Calu3 (cell line): ENCODE measurements around the gene FIBP. TPM values are rescaled to one million over a fixed set of nuclear protein-coding genes. Genes with fewer than 3 reads are reported as not detected.

Experiments
- BruUV-seq: library from RNA; stranded (reverse); fragments of 400-500 nt; replicated peaks from 2 replicates; lab custom pipeline; 2021; lab: Mats Ljungman, UMichigan
- CTCF ChIA-PET: fragments of 300-600 bp; sonication (Branson Sonifier 250); formaldehyde crosslinking; loops from one replicate; lab custom pipeline; 2022; ENCODE audit warnings: antibody characterized with exemption; lab: Charles Lee
- DNase-seq: peaks from one replicate; pipeline ENCODE4 v3.0.0; 2022
- H3K27ac Mint-ChIP-seq: one replicate; pipeline ENCODE4 v1.8.0; 2022; ENCODE audit warnings: mixed read lengths; ENCODE audit not compliant: unreplicated experiment
- H3K27me3 Mint-ChIP-seq: one replicate; pipeline ENCODE4 v1.8.0; 2022; ENCODE audit warnings: mixed read lengths; ENCODE audit not compliant: unreplicated experiment
- H3K36me3 Mint-ChIP-seq: one replicate; pipeline ENCODE4 v1.8.0; 2022; ENCODE audit warnings: mild to moderate bottlenecking, moderate library complexity, mixed read lengths; ENCODE audit not compliant: insufficient read depth, unreplicated experiment
- H3K4me1 Mint-ChIP-seq: one replicate; pipeline ENCODE4 v1.8.0; 2022; ENCODE audit warnings: mild to moderate bottlenecking, low read depth, mixed read lengths; ENCODE audit not compliant: unreplicated experiment
- H3K4me3 Mint-ChIP-seq: one replicate; pipeline ENCODE4 v1.8.0; 2022; ENCODE audit warnings: mild to moderate bottlenecking, low read depth, moderate library complexity, mixed read lengths; ENCODE audit not compliant: unreplicated experiment
- H3K9me3 Mint-ChIP-seq: one replicate; pipeline ENCODE4 v1.8.0; 2022; ENCODE audit warnings: low read depth, mixed read lengths; ENCODE audit not compliant: unreplicated experiment
- CTCF ChIP-seq: fragments of 200-600 bp; IDR thresholded peaks from one replicate; pipeline ENCODE4 v1.8.0; 2022; ENCODE audit warnings: antibody characterized with exemption; ENCODE audit not compliant: unreplicated experiment
- intact Hi-C: fragments of 100-400 bp; cut with micrococcal nuclease; formaldehyde crosslinking; loops from one replicate; pipeline ENCODE4 v1.10.0; 2022; ENCODE audit not compliant: unreplicated experiment
- total RNA-seq: library from RNA; stranded (reverse); gene quantifications from 2 replicates; pipeline ENCODE4 v1.2.3, GENCODE V29; 2022

The FIBP gene
- total RNA-seq, 1 experiment from 2014 or later, result 75.8 TPM

GRCh38 chr11:65891219-65892136 is 3.2 kb upstream of the FIBP start:
- peaks cover 98% of the 10 kb centered on the region for H3K36me3 Mint-ChIP-seq

DNA sequence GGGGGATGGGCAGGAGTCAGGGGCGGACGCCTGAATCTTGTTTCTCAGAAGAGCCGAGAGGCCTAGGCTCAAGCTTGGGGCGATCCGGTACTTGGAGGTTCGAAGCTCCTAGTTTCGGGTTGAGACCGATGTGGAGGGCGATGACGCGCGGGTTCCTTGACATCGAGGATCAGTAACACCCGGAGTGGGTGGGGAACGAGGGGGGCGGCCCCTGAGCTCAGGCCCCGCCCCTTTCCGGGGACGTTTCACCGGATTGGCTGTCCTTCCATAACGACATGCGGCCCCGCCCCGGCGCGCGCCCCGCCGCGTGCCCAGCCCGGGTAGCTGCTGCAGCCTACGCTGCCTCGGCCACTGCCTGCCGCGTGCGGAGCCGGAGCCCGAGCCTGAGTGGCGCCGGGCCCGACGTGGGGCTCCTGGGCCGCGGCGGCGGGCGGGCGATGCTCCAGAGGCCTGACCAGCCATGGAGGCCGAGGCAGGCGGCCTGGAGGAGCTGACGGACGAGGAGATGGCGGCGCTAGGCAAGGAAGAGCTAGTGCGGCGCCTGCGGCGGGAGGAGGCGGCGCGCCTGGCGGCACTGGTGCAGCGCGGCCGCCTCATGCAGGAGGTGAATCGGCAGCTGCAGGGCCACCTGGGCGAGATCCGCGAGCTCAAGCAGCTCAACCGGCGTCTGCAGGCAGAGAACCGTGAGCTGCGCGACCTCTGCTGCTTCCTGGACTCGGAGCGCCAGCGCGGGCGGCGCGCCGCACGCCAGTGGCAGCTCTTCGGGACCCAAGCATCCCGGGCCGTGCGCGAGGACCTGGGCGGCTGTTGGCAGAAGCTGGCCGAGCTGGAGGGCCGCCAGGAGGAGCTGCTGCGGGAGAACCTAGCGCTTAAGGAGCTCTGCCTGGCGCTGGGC is 2.3 kb upstream of the FIBP start, which contains the start of gene CCDC85B:
TSS of gene CCDC85B (plus strand) at position 350 of the 895 bp plus-strand sequence. CDS start at position 461, 111 bp downstream.
- CTCF ChIA-PET, result interaction anchor here (0.6 to 2.1 kb wide), 15 partner anchors 8 to 184 kb away, joined by 3 to 8 read pairs (median 4); partner anchors contain the start of genes BANF1, EIF1AD, FOSL1 and MUS81
- no TSS peak for BruUV-seq
- Mint-ChIP-seq H3K36me3 (peaks cover 90% of the 10 kb centered on the region), H3K27me3 (no peaks in the 10 kb centered on the region), H3K4me1 (peaks cover 54% of the 10 kb centered on the region), H3K4me3 (peak within 1 kb of the TSS; percentile 83), H3K9me3 (no peaks in the 10 kb centered on the region), H3K27ac (peak within 1 kb of the TSS; percentile 92)
- intact Hi-C loops, result no loop called here
- DNase-seq, result peak; percentile 97
- TF ChIP-seq CTCF, result no peak

More at GRCh38 chr11:65891219-65892136, 3.2 kb upstream of the FIBP start:
- peaks cover 59% of the 10 kb centered on the region for H3K4me1 Mint-ChIP-seq
- peak overlapping the region; percentile 83 for H3K4me3 Mint-ChIP-seq
- DNase-seq, result peak; percentile 60
- no peaks in the 10 kb centered on the region for H3K9me3 Mint-ChIP-seq
- TSS peak; percentile 70 for BruUV-seq
- intact Hi-C loops, result no loop called here
- CTCF ChIA-PET, result interaction anchor here (0.7 to 2.1 kb wide), 10 partner anchors 9 to 131 kb away, joined by 3 to 8 read pairs (median 3); partner anchors contain the start of genes FOSL1 and MUS81
- TF ChIP-seq CTCF, result no peak
- peak overlapping the region; percentile 25 for H3K27ac Mint-ChIP-seq
- H3K27me3 Mint-ChIP-seq, result no peaks in the 10 kb centered on the region

DNA sequence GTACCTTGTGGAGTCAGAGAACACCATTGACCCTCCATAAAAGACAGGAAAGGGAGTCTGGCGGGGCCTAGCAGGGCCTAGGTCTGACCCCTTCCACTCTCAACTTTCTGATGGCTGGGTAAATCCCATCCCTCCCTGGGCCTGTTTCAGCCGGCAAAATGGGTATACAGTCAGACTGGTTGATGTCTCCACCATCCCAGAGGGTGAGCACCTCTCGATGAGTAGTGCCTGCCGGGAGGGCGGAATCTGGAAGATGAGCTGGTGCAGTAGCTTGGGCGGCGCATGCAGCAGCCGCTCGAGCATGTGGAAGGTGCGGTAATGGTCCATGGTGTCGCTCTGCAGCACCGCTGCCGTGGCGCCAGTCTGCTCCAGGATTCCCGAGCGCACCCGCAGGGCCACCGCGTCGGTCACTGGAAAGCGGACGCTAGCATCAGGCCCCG is 528 bp downstream of the FIBP start:
- H3K4me3 Mint-ChIP-seq, result peak overlapping the region; percentile 83
- DNase-seq, result peak; percentile 32
- no peak for TF ChIP-seq CTCF
- CTCF ChIA-PET, result interaction anchor here (0.6 to 3.3 kb wide), 26 partner anchors 9 to 304 kb away, joined by 3 to 37 read pairs (median 5); partner anchors contain the start of genes BANF1, CFL1, FOSL1 and KAT5
- peaks cover 79% of the 10 kb centered on the region for H3K36me3 Mint-ChIP-seq
- H3K4me1 Mint-ChIP-seq, result peaks cover 45% of the 10 kb centered on the region
- TSS peak; percentile 12 for BruUV-seq
- H3K27ac Mint-ChIP-seq, result peak overlapping the region; percentile 92
- intact Hi-C loops, result loop anchor here (10.0 kb wide), 1 partner anchor 97 kb away; no protein-coding TSS in a partner anchor
- H3K27me3 Mint-ChIP-seq, result no peaks in the 10 kb centered on the region
- H3K9me3 Mint-ChIP-seq, result no peaks in the 10 kb centered on the region
